A673 (cell line): ENCODE measurements around the gene MSMO1.

Source experiments
- EZH2 ChIP-seq: fragments of 200-600 bp; sonication (generic); IDR thresholded peaks from 2 replicates; pipeline ENCODE4 v1.6.1; 2017; ENCODE audit warnings: borderline replicate concordance, low read depth, mild to moderate bottlenecking, mixed read lengths, antibody characterized with exemption, low read length; ENCODE audit not compliant: poor library complexity, severe bottlenecking
- TF ChIP-seq, protein P1 (sequence below): fragments of 300-800, 200-600 bp; sonication (generic); conservative IDR thresholded peaks from 2 replicates; pipeline ENCODE4 v1.5.1; 2017; ENCODE audit warnings: low read depth, mild to moderate bottlenecking, antibody characterized with exemption, low read length, moderate library complexity, mixed read lengths

DNA sequence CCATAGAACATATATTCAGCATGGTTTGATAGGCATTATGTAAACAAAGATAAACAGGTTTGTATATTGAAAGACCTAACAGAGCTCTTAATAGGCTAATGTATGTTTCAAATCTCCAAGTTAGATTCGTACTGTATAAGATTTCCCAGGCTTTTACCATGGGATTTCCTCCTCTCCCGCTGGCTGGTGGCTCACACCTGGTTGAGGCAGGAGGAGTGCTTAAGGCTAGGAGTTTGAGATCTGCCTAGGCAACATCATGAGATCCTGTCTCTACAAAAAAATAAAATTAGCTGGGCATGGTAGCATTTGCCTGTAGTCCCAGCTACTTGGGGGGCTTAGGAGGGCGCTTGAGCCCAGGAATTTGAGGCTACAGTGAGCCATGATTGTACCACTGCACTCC lies 56.7 kb downstream of the MSMO1 start:
- TF ChIP-seq, protein P1, sequence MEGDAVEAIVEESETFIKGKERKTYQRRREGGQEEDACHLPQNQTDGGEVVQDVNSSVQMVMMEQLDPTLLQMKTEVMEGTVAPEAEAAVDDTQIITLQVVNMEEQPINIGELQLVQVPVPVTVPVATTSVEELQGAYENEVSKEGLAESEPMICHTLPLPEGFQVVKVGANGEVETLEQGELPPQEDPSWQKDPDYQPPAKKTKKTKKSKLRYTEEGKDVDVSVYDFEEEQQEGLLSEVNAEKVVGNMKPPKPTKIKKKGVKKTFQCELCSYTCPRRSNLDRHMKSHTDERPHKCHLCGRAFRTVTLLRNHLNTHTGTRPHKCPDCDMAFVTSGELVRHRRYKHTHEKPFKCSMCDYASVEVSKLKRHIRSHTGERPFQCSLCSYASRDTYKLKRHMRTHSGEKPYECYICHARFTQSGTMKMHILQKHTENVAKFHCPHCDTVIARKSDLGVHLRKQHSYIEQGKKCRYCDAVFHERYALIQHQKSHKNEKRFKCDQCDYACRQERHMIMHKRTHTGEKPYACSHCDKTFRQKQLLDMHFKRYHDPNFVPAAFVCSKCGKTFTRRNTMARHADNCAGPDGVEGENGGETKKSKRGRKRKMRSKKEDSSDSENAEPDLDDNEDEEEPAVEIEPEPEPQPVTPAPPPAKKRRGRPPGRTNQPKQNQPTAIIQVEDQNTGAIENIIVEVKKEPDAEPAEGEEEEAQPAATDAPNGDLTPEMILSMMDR: no peak
- TF ChIP-seq EZH2: no peak
